ENCODE results near the gene ASCC2. TPM values are rescaled to one million over a fixed set of nuclear protein-coding genes. Genes with fewer than 3 reads are reported as not detected.

Gene ASCC2
- total RNA-seq, 4 donors from 2014 or later = 19.6 to 35.8 (median 28.5) TPM

DNA sequence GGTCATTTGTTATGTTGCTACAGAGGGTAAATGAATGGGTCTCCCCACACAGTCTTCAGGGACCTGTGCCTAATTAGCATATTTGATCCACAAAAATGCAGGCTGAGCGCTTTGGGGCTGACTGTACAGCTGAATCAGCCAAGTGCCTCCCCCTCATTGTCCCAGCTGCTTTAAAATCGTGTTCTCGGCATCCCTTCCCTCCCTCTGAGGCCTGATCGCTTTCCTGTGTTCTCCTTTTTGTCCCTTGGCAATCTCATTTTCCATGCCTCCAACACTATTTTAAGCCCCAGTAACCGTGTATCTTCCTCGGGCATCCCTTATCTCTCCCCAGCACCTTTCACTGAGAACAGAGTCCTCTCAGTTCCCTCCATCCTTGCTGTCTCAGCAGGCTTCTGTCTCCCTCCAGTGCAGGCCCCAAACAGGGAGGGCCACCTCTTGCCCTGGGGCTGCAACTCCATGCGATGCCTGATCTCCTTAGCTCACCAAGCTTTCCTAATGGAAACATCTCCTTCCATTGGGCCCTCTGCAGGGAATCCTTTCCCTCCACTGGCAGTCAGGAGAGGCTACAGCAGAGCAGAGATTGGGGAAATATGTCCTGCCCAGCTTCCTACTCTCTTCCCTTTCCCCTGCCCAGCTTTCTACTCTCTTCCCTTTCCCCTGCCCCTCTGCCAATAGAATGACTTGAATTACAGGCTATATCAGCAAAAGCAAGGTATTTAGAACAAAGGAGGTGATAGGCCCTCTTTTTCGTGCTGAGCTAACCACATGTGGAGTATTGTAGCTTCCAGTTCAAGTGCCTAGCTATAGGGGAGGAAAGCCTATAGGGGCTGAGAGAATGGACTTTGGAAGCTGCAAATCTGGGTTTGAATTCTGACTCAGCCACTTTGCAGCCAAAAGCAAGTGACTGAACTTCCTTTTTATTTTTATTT lies 57.1 kb downstream of the ASCC2 start:
- TF ChIP-seq POLR2AphosphoS5 (IDR thresholded peaks at IDR 0.05) (no peak), EP300 (IDR thresholded peaks at IDR 0.05) (no peak), POLR2A (IDR thresholded peaks at IDR 0.05) (no peak)
- TF ChIP-seq, protein P1, sequence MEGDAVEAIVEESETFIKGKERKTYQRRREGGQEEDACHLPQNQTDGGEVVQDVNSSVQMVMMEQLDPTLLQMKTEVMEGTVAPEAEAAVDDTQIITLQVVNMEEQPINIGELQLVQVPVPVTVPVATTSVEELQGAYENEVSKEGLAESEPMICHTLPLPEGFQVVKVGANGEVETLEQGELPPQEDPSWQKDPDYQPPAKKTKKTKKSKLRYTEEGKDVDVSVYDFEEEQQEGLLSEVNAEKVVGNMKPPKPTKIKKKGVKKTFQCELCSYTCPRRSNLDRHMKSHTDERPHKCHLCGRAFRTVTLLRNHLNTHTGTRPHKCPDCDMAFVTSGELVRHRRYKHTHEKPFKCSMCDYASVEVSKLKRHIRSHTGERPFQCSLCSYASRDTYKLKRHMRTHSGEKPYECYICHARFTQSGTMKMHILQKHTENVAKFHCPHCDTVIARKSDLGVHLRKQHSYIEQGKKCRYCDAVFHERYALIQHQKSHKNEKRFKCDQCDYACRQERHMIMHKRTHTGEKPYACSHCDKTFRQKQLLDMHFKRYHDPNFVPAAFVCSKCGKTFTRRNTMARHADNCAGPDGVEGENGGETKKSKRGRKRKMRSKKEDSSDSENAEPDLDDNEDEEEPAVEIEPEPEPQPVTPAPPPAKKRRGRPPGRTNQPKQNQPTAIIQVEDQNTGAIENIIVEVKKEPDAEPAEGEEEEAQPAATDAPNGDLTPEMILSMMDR (IDR thresholded peaks at IDR 0.05) = no peak
- Histone ChIP-seq H3K27ac (peak overlapping the region in 3 of 4 donors; percentile 24 to 70 (median 32)), H3K4me3 (no peak overlapping the region), H3K4me1 (peaks cover 0 to 42% (median 21%) of the 10 kb centered on the region in 3 donors), H3K27me3 (no peaks in the 10 kb centered on the region), H3K9me3 (no peaks in the 10 kb centered on the region), H3K36me3 (no peaks in the 10 kb centered on the region)
- WGBS, 2 donors (ENCODE audit: low coverage in 1 of 2) = 31 to 51% methylated on average over 8 of the region's 8 CpGs
- ATAC-seq = no peak

DNA sequence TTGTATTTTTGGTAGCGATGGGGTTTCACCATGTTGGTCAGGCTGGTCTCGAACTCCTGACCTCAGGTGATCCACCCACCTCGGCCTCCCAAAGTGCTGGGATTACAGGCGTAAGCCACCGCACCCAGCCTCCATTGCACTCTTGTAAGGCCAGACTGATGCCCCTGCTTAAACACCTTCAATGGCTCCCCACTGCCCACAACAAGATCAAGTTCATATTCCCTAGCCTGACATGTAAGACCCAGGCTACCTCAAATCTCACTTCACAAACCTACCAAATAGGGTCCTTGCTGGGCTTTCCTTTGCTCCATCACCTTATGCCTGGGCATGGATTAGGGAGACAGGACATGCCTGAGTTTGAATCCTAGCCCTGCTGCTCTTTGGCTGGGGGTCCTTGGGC lies 57.9 kb downstream of the ASCC2 start:
- Histone ChIP-seq H3K27me3 (no peaks in the 10 kb centered on the region), H3K4me1 (peaks cover 0 to 38% (median 21%) of the 10 kb centered on the region in 3 donors), H3K9me3 (no peaks in the 10 kb centered on the region), H3K4me3 (no peak overlapping the region), H3K36me3 (no peaks in the 10 kb centered on the region), H3K27ac (peak overlapping the region in 1 of 4 donors; percentile 70)
- no peak for TF ChIP-seq POLR2AphosphoS5 (IDR thresholded peaks at IDR 0.05)
- TF ChIP-seq EP300 (IDR thresholded peaks at IDR 0.05) = no peak
- TF ChIP-seq, protein P1 (IDR thresholded peaks at IDR 0.05) = no peak
- no peak for TF ChIP-seq POLR2A (IDR thresholded peaks at IDR 0.05)
- ATAC-seq = no peak
- WGBS, 2 donors (ENCODE audit: low coverage in 1 of 2) = 92 to 96% methylated on average over 3 to 5 of the region's 5 CpGs

DNA sequence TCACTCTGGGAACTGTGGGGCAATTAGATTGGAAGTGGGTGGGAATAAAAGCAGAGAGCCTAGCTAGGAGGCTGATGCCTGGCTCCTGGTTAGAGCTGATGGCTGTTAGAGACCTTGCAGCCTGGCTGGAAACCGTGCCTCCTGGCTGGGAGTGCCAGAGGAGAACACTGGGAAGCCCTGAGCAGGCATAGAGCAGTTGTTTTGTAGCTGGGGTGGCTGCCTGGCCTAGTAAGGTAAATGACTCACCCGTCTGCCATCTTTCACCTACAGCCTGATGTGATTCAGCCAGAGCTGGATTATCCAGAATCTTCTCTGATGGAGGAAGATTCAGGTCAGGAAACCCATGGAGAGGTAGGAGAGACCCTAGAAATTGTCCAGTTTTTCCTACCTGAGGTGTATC lies 64.8 kb downstream of the ASCC2 start:
- Histone ChIP-seq H3K27me3 (no peaks in the 10 kb centered on the region), H3K9me3 (no peaks in the 10 kb centered on the region), H3K27ac (peak overlapping the region in 1 of 4 donors; percentile 3), H3K36me3 (peaks cover 0 to 34% of the 10 kb centered on the region in 2 donors), H3K4me3 (no peak overlapping the region), H3K4me1 (peaks cover under 1 to 15% (median 6%) of the 10 kb centered on the region in 3 donors)
- 38% methylated on average over 1 of the region's 2 CpGs; no CpG with 5 or more reads in 1 of the 2 donors for WGBS, 2 donors (ENCODE audit: low coverage in 1 of 2)
- no peak for ATAC-seq
- no peak for TF ChIP-seq POLR2AphosphoS5 (IDR thresholded peaks at IDR 0.05)
- no peak for TF ChIP-seq EP300 (IDR thresholded peaks at IDR 0.05)
- TF ChIP-seq POLR2A (IDR thresholded peaks at IDR 0.05) = no peak
- TF ChIP-seq, protein P1 (IDR thresholded peaks at IDR 0.05) = no peak

DNA sequence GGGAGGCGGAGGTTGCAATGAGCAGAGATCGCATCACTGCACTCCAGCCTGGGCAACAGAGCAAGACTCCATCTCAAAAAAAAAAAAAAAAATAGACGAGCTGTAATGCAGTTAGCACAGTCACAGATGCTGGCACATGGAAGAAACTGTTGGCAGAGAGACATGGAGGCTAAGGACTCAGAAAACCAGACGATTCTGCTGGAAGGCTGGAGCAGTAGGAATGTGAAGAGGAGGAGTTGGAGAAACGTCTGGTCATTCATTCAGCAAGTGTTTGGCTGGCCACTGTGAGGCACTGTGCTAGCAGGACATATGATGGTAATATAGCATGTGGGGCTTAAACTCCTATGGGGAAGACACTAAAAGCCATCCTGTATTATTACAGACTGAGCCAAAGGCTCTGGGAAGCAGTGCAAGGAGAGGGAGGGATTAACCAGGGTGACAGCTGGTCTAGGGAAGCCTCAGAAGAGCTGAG lies 65.9 kb downstream of the ASCC2 start:
- H3K4me1 ChIP-seq = peaks cover 2 to 22% (median 11%) of the 10 kb centered on the region in 3 donors
- WGBS, 2 donors (ENCODE audit: low coverage in 1 of 2) = 25 to 44% methylated on average over 4 to 5 of the region's 5 CpGs
- no peaks in the 10 kb centered on the region for H3K9me3 ChIP-seq
- no peak overlapping the region for H3K27ac ChIP-seq
- no peaks in the 10 kb centered on the region for H3K27me3 ChIP-seq
- no peak overlapping the region for H3K4me3 ChIP-seq
- H3K36me3 ChIP-seq = peaks cover 0 to 34% of the 10 kb centered on the region in 2 donors
- ATAC-seq = no peak
- TF ChIP-seq EP300 (IDR thresholded peaks at IDR 0.05) = no peak
- no peak for TF ChIP-seq POLR2AphosphoS5 (IDR thresholded peaks at IDR 0.05)
- TF ChIP-seq, protein P1 (IDR thresholded peaks at IDR 0.05) = peak in 1 of 4 experiments; percentile 9
- TF ChIP-seq POLR2A (IDR thresholded peaks at IDR 0.05) = no peak
